OCI-LY7 (cell line): Measurements from ENCODE around the gene EIF4E1B. TPM values are rescaled to one million over a fixed set of nuclear protein-coding genes. Genes with fewer than 3 reads are reported as not detected.

Source experiments
- BruUV-seq: library from RNA; stranded (reverse); fragments of 400-500 nt; replicated peaks from 2 replicates; lab custom pipeline; 2021; lab: Mats Ljungman, UMichigan
- CTCF ChIA-PET: fragments of 300-600 bp; sonication (Branson Sonifier 250); formaldehyde crosslinking; loops from one replicate; lab custom pipeline; 2022; ENCODE audit warnings: antibody characterized with exemption; ENCODE audit not compliant: unreplicated experiment; lab: Charles Lee
- POLR2A ChIA-PET: fragments of 300-600 bp; sonication (Branson Sonifier 250); formaldehyde crosslinking; loops from one replicate; lab custom pipeline; 2022; ENCODE audit warnings: antibody characterized with exemption; lab: Charles Lee
- DNase-seq: peaks from one replicate; pipeline ENCODE4 v3.0.0-alpha.2; 2015; ENCODE audit warnings: low spot score
- H2AFZ ChIP-seq: fragments of 200-600 bp; sonication (generic), shearing (Covaris generic); 2 replicates; pipeline ENCODE4 v1.6.1; 2014; ENCODE audit warnings: mild to moderate bottlenecking, antibody characterized with exemption, low read length, moderate library complexity
- H3K27ac ChIP-seq: fragments of 200-600 bp; sonication (generic); 2 replicates; pipeline ENCODE4 v1.5.1; 2014; ENCODE audit warnings: mixed run types, low read depth, mild to moderate bottlenecking, moderate library complexity, low read length, inconsistent platforms; ENCODE audit not compliant: poor library complexity, severe bottlenecking
- H3K36me3 ChIP-seq: fragments of 200-600 bp; sonication (generic); 2 replicates; pipeline ENCODE4 v1.6.1; 2014; ENCODE audit warnings: mild to moderate bottlenecking, antibody characterized with exemption, low read length, moderate library complexity, mixed read lengths; ENCODE audit not compliant: insufficient read depth
- H3K4me1 ChIP-seq: fragments of 200-600 bp; sonication (generic); 2 replicates; pipeline ENCODE4 v1.5.1; 2014; ENCODE audit warnings: mild to moderate bottlenecking, low read length; ENCODE audit not compliant: insufficient read depth, poor library complexity, severe bottlenecking
- H3K4me2 ChIP-seq: fragments of 200-600 bp; sonication (generic); 2 replicates; pipeline ENCODE4 v1.6.1; 2014; ENCODE audit warnings: mild to moderate bottlenecking, low read length
- H3K4me3 ChIP-seq: fragments of 200-600 bp; sonication (generic); 2 replicates; pipeline ENCODE4 v1.5.1; 2014; ENCODE audit warnings: mild to moderate bottlenecking, low read depth, low read length; ENCODE audit not compliant: poor library complexity, severe bottlenecking
- H3K79me2 ChIP-seq: fragments of 200-600 bp; sonication (generic); 2 replicates; pipeline ENCODE4 v1.6.1; 2016; ENCODE audit warnings: low read depth, mild to moderate bottlenecking, low read length, moderate library complexity, mixed read lengths; ENCODE audit not compliant: insufficient read depth
- H3K9me2 ChIP-seq: fragments of 200-600 bp; sonication (generic); 2 replicates; pipeline ENCODE4 v1.6.1; 2016; ENCODE audit warnings: mild to moderate bottlenecking, low read length, mixed read lengths; ENCODE audit not compliant: insufficient read depth
- H3K9me3 ChIP-seq: fragments of 200-600 bp; sonication (generic); 2 replicates; pipeline ENCODE4 v1.6.1; 2014; ENCODE audit warnings: mild to moderate bottlenecking, mixed run types, low read length, mixed read lengths
- H4K20me1 ChIP-seq: fragments of 200-600 bp; sonication (generic); 2 replicates; pipeline ENCODE4 v1.6.1; 2014; ENCODE audit warnings: mild to moderate bottlenecking, antibody characterized with exemption, low read length, moderate library complexity, mixed read lengths; ENCODE audit not compliant: insufficient read depth
- CTCF ChIP-seq: fragments of 200-600 bp; sonication (generic); conservative IDR thresholded peaks from 2 replicates; pipeline ENCODE4 v1.5.1; 2014; ENCODE audit warnings: mild to moderate bottlenecking, antibody characterized with exemption, low read length, moderate library complexity, mixed read lengths
- EZH2phosphoT487 ChIP-seq: fragments of 200-600 bp; sonication (generic); IDR thresholded peaks from 2 replicates; pipeline ENCODE4 v1.6.1; 2018; ENCODE audit warnings: low read depth, borderline replicate concordance, mild to moderate bottlenecking, mixed run types, antibody characterized with exemption, low read length, moderate library complexity, mixed read lengths
- intact Hi-C: fragments of 100-400 bp; cut with micrococcal nuclease; formaldehyde crosslinking; loops from one replicate; pipeline ENCODE4 v1.10.0; 2022; ENCODE audit not compliant: unreplicated experiment
- total RNA-seq, 2 experiments: library from RNA; depleted of rRNA in 1 of 2; stranded (reverse); fragments of >200 nt in 1 of 2; shearing (Covaris generic) in 1 of 2; gene quantifications; 2 replicates each; pipeline ENCODE4 v1.2.3, GENCODE V29; 2014 to 2022

Gene EIF4E1B
- total RNA-seq, 2 experiments from 2014 or later = 0.16 to 2.4 TPM

- no TSS peak for BruUV-seq
These were observed 40.9 kb downstream of the EIF4E1B start for GRCh38 chr5:176671399-176671798.

GRCh38 chr5:176671890-176672747, 41.6 kb downstream of the EIF4E1B start:
- Histone ChIP-seq H4K20me1 (no peaks in the 10 kb centered on the region), H3K27ac (no peak overlapping the region), H3K36me3 (no peaks in the 10 kb centered on the region), H3K4me2 (no peak overlapping the region), H3K4me1 (no peaks in the 10 kb centered on the region), H2AFZ (no peak overlapping the region), H3K9me2 (no peaks in the 10 kb centered on the region), H3K9me3 (no peaks in the 10 kb centered on the region), H3K4me3 (no peak overlapping the region), H3K79me2 (no peaks in the 10 kb centered on the region)
- no peak for DNase-seq
- intact Hi-C loops = no loop called here
- BruUV-seq = no TSS peak
- TF ChIP-seq CTCF (no peak), EZH2phosphoT487 (no peak)
- CTCF ChIA-PET = no interaction called here
- POLR2A ChIA-PET = interaction anchor here (0.6 kb wide), 1 partner anchor 868 kb away, joined by 7 read pairs; no protein-coding TSS in a partner anchor

More at GRCh38 chr5:176671399-176671798, 40.9 kb downstream of the EIF4E1B start:
- H2AFZ ChIP-seq = no peak overlapping the region
- TF ChIP-seq EZH2phosphoT487 = no peak
- TF ChIP-seq CTCF = no peak
- H3K79me2 ChIP-seq = no peaks in the 10 kb centered on the region
- no peaks in the 10 kb centered on the region for H3K36me3 ChIP-seq
- H3K4me2 ChIP-seq = no peak overlapping the region
- POLR2A ChIA-PET = interaction anchor here (0.6 kb wide), 1 partner anchor 868 kb away, joined by 7 read pairs; no protein-coding TSS in a partner anchor
- CTCF ChIA-PET = no interaction called here
- no peaks in the 10 kb centered on the region for H3K9me3 ChIP-seq
- no peaks in the 10 kb centered on the region for H3K4me1 ChIP-seq
- intact Hi-C loops = no loop called here
- no peak for DNase-seq
- H3K4me3 ChIP-seq = no peak overlapping the region
- no peak overlapping the region for H3K27ac ChIP-seq
- H4K20me1 ChIP-seq = no peaks in the 10 kb centered on the region
- H3K9me2 ChIP-seq = no peaks in the 10 kb centered on the region
